DMS153 treated with DMSO at 0.1 percent for 48 hours (cell line): ENCODE data around the gene SHISA9.

Source experiments
- DNase-seq: peaks from one replicate; lab custom pipeline; 2025; ENCODE audit not compliant: unreplicated experiment; lab: John Stamatoyannopoulos, UW

SHISA9 gene

DNA sequence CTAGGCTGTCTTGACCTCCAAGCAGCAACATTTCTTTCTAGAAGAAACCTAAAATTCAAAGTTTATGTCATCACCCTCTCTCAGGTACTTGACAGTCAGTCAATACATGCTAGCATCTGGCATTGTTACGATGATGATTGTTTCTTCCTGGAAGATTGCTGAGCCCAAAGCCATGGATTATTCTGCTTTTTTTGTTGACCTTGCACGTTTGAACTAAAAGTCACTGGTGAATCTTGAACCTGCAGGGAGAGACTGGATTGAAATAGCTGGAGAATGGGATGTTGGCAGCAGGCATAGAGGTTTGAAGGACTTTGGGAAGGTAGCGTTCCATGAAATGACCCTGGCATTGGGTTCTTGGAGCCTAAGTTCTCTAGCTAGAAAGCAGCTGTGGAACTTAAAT is 42.9 kb downstream of the SHISA9 start:
- DNase-seq: no peak

DNA sequence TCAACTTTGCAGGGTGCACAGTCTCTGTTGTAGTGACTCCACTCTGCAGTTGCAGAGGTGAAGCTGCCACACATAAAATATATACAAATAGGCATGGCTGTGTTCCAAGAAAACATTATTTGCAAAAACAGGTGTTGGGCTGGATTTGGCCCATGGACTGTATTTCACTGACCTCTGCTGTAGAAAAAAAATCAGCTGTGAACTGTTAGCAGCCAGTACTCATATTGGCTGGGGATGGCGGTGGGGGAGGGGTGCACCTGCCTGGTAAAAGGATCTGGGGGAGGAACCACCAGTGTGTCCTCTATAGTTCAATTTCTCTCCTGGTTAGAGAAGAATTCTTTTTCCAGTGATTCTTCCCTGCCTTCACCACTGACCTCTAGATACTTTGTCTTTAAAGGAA is 50.0 kb downstream of the SHISA9 start:
- no peak for DNase-seq

DNA sequence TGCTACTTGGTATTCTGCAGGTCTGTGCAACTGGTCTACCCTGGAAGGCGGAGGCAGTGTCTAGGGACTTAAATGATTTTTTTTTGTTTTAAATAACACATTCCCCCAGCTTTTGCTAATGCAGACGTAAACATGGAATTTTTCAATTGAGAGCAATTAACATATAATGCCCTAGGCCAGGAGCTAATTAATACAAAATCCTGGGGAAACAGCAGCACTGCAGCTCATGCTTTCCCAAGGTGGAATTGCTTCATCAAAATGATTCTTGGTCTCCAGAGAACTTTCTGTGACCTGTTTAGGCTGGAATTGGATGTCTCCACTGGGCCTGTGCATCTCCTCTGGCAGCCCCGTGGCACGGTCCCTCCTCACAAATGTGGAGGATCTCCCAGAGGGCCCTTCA is 50.6 kb downstream of the SHISA9 start:
- DNase-seq: no peak

DNA sequence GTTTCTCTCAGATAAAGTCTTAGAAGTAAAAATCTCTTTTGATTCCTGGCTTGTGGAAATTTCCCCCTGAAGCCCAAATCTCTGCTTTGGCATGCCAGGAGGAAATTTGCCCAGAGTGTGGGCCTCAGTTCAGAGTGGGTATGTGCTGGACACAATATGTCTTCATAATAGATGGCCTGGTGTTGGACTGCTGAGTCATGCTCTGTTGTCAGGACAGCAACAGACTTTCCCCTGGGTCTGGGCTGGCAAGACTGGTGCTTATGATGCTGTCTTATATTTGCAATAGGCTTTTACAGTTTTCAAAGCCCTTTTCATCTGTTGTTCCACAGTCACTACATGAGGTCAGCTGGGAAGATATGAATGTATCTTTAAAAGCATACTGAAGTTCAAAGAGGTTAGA is 57.0 kb downstream of the SHISA9 start:
- no peak for DNase-seq

DNA sequence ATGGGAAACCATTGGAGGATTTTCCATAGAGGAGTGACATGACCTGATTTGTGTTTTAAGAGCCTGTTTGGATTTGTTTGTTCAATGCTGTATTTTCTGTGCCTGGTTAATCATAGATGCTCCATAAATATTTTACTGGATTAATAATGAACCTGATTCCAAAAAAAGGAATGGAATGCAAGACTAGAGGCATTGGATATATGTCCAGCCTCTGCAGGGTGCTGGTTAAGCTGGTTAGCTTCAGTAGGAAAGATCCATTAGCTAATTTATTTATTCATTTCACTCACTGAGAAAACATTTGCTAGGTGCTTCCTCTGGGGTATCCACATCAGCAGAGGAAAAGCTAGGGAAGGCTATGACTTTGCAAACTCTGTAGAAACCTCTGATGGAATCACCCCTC is 57.7 kb downstream of the SHISA9 start:
- no peak for DNase-seq

DNA sequence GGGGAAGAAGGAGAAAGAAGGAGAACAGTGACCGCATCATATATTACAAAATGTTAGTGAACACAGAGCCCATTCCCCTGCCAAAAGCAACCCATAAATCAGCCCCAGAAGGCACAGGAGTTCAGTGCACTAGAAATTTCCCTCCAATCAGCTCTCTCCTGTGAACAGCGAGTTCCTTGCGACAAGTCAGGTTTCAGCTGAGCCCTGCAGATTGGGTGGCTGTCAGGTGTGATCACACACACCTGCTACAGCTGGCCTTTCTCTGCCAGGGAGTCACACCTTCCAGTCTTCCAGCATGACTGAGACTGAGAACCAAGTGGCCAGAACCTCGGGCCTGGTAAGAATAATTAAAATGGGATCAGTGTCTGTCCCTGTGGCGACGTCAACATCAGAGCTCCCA is 60.2 kb downstream of the SHISA9 start:
- no peak for DNase-seq

DNA sequence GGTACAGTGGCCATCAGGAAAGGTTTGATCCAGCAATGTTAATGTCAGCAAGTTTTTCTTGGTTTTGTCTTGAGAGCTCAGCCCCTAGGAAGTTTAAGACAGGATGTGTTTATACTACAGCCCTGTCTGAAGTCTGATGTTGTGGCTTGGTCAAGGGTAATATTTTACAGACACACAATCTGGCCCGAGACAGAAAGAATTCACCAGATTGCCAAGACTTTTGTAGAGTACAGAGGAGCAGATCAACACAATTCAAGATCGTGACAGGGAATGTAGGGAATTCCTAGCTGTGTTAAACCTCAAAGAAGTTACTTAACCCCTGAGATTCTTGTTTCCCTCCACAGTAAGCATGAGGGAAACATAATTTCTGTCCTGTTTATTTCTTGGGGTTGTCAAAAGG is 63.1 kb downstream of the SHISA9 start:
- DNase-seq: no peak

DNA sequence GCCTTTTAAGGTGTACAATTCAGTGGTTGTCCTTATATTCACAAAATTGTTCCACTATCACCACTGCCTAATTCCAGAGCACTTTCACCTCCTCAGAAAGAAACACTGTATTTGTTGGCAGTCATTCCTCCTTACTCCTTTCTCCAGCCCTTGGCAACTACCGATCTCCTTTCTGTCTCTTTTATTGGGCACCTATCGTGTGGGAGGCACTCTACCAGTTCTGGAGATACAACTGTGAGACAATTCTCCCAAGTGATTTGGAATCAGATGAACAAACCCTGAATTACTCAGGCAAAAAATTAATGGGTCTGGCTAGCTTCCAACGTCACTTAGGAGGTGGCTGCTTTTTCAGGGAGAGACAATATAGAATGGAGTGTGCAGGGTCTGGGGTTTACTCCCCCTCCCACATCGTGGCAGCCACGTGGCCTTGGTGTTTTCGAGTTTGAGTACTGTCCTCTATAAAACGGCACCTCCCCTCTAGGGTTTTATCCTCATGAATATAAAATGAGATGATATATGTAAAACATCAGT is 63.9 kb downstream of the SHISA9 start:
- no peak for DNase-seq

DNA sequence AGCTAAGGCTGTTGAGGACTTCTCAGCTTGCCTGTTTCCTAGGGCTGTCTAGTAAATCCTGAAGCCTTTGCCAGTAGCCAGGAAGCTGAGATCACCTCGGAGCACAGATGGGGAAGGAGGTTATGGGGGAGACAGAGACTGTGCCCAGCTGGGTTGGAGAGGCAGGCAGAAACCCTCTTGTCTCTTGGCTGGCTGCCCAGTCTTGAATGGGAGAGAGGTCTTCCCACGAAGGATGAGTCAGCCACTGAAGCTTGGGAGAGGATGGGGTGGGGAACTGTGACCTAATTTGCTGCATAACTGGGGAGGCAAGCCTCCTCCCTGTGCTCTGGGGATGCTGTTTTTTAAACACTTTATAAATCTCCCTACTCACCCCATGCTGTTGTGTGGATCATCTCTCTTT is 69.8 kb downstream of the SHISA9 start:
- DNase-seq: peak; percentile 69

DNA sequence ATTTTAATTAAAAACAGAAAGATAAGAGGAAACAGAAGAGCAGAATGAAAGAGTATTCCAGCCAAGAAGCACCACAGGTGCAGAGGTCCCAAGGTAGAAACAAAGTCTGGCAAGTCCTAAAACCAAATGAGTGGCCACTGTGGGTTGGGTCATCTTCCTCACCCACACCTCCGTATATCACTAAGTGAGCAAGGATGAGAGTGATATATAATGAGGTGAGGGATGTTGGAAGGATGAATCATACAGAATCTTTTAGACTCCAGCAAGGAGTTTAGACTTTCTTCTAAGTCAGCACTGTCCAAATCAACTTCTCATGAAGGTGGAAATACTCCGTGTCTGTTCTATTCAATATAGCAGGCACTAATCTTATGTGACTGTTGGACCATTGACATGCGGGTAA is 70.8 kb downstream of the SHISA9 start:
- DNase-seq: no peak

DNA sequence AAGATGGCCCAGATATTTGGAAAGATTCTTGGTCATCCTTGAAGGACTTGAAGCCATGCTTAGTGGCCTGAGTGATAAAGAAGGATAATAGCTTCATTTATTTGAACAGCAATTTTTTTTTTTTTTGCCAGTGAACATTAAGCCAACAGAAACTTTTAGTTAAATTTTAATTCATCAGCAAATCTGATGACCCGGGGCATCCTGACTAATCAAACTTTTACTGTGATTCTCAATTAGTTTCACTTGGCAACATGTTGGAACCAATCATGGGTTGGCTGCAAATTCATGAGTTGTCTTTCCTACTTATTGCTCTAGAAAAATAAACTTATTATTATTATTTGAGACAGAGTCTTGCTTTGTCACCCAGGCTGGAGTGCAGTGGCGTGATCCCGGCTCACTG is 74.4 kb downstream of the SHISA9 start:
- no peak for DNase-seq

DNA sequence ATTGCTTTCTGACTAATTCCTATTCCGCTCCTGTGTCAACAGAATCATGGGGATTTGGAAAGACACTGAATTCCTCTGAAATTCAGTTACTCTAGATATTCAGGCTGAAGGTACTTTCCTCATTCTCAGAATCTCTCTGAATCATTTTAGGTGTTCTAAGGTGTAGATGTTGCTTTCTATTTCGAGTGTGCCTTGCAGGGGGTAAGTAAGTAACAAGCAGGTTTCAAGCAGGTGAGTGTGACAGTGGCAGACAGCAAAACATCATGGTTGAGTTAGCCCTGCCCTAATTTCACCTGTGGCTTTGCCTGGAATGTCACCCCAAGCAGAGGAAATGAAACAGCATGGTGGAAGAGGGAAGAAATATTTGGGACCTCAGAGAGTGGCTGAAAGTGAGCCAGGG is 75.1 kb downstream of the SHISA9 start:
- DNase-seq: no peak

DNA sequence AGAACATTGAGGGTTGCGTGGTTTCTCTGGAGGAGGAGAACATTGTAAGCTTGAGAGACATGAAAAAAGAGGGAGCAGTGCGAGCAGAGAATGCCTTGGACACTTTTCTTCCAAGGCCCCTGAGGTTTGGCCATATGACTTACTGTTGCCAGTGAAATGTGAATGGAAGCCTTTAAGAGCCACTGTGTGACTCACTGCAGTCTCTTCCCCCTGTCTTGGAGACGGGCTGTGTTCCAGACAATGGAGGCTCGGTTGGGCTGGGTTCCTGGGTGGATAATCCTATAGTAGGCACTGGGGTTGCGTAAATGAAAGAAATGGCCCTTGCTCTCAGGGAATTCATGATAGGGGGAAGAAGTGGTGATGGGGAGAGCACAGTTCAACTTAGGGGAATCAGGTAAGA is 75.5 kb downstream of the SHISA9 start:
- DNase-seq: no peak

DNA sequence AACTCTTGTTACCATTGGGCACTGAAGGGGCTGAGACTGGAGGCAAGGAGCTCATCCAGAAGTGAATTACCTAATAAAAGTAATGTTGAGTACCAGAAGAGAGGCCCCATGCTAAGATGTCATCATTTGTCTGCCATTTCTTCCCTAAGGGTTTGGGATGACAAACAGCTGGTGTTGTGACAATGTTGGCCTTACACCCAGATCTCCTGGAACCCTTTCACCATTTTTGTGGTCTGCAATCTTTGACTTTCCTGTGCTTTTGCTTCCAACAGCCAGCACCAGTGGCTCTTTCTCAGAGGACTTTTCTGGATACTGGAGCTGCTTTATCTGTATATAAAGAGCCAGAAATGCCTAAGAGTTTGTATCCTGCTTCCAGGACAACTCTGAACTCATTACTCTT is 84.1 kb downstream of the SHISA9 start:
- no peak for DNase-seq

DNA sequence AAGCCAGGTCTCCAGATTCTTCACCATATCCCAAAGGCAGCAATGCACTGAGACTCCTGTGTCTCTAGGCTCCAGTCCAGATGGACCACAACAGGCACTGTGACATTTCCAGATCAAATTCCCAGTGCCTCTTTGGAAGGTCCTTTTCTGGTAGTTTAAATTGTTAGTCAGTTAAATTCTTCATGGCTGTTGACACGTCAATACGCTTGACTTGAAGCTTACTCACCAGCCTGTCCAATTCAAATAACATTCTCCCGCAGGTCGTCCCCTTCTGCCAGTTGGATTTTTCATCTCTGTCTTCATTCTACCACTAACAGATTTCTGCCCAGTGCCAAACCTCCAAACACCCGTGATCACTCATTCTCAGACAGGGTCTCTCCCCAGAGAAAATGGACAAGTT is 86.7 kb downstream of the SHISA9 start:
- DNase-seq: no peak

DNA sequence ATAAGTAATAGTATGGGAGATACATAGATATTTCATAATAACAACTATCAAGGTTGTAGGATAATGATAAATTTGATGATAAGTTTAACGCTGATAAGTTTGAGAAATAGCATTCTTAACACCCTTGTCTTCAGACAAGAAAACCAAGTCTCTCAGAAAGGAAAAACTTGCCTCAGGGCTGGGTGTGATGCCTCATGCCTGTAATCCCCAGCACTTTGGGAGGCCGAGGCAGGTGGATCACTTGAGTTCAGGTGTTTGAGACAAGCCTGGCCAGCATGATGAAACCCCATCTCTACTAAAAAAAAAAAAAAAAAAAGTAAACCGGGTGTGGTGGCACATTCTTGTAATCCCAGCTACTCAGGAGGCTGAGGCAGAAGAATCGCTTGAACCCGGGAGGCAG is 90.7 kb downstream of the SHISA9 start:
- no peak for DNase-seq

DNA sequence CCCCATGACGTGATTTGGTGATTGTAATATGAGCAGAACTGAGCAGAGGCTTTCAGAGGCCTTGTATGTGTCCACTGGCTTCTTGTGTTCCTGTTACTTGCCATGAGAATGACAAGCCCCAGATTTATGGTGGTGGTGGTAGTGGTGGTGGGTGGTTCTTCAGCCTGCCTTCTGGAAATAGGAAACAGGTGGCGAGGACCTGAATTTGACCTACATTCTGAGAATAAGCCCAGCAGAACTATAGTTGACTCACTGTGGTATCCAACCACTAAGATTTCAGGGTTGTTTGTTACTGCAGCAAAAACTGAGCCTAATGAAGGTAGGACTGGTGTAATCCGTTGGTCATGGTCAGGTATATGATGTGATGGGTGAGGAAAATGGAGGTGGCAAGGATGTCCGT is 93.0 kb downstream of the SHISA9 start:
- no peak for DNase-seq

DNA sequence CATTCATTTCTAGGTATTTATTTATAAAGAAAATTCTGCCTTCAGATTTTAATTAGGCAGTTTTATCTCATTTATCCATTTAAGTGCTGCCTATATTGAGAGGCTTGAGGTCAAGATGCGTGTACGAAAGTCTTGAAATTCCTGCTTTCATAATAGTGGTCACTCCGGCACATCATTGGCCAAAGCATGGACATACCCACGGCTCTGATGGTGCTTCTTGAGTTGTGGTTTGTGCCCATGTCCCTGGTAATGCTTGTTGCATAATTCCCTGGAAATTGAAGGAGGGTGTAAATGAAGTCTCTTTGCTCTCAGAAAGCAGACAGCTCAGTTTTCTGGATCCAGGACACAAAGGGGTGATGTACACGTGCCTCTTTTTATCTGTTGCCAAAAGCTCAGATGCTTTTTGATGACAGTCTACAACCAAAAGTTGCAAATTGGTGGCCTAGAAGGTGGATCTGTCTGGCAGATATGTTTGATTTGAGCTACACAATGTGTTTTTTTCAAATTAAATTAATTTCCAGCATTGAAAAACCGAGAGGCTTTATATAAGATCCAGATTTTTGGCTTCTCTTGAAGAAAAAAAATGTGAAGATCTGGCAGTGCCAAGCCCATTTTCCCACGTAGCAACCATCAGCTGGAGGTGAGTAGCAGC is 94.4 kb downstream of the SHISA9 start:
- DNase-seq: no peak

DNA sequence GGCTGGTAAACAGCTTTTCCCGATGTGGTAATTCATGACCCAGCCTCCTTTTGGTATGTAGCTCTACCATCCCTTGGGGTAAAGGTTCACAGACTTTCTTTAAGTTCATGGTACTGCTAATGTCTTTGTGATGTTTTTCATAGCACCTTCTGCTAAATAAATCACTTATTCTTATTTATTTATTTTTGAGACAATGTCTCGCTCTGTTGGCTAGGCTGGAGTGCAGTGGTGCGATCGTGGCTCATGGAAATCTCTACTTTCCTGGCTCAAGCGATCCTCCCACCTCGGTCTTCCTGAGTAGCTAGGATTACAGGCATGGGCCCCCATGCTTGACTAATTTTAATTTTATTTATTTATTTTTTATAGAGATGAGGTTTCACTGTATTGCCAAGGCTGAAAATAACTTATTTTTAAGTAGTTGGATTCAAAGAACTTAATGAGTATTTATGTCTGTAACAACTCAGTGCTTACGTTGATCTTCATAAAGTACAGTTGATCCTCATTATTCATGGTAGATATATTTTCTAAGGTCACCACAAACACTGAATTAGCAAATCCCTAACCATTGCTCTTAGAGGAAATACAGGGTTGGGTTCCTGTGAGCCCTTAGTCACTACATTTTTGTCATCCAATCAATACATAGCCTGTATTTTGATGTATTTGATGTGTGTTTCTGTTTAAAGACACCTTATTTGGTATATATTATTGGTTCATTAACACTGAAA is 97.1 kb downstream of the SHISA9 start:
- no peak for DNase-seq

DNA sequence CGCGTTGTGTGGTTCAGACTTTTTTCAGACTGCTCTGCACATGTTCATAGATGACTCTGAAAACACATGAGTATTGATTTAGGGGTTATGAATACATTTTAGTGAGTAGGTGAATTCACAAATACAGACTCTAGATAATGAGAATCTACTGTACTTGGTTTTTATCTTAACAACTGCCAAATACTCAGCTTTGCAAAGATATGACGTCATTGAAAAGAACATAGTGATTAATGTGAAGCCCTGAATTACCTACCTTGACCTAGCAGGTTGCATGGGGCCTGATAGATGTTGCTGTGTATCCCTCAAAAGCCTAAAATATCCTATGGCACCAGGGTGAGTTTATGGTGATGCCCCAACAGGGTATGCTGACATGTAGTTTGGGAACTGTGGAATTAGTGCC is 98.0 kb downstream of the SHISA9 start:
- no peak for DNase-seq

DNA sequence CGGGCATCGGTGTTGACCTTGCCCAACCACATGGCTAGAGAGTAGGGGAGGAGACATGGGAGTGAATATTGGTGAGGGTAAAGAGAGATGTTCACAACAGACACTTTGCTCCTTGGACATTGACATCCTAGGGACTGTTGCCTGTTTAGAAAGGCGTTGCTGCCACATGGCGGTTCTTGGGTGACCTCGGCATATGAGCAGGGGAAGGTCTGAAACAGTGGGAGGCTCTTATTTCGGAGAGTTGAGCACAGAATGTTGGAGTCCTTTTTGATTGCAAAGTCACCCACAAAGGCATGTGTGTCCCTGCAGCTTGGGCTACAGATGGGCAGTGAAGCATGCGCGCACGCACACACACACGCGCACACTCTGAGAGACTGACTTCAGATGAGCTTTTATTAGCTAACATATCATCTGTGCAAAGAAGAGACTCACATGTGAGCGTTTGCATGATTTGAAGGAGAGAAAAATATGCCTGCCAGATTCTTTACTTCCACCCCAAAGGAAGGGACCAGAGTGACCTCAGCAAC is 104.4 kb downstream of the SHISA9 start:
- DNase-seq: no peak

DNA sequence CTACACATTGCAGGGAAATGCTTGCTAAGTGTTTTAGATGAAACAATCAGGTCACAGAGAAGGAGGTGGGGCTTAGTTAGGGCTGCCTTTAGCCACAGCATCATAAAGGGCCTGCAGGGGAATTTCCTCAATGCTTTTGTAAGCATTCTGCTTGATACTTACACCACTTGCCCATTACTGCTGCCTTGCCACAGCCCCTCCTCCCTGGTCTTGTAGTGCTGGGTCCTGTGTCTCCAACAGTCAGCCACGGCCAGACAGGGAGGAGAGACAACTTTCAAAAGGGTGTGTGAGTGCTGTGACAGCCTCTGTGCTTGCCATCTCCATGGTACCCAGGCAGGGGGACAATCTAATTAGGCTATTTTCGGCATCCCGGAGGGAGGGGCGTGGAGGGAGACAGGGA is 111.2 kb downstream of the SHISA9 start:
- DNase-seq: no peak

DNA sequence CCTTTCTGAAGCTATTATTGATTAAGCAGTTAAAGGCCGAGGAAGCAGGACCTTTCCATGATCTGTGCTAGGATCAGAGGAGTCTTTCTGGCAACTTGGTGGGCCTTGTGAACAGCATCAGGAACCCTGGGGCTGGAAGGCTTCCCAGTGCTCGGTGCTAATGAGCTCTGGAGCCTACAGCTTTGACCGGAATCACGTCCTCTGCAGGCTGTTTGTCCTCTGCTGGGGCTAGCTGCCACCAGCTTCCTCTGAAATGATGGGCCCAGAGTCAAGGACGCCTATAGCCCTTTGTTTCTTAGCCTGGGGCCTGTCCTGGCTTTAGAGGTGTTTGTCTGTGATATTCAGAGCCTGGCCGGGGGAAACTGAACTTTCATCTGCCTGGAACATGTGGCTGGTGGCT is 111.6 kb downstream of the SHISA9 start:
- no peak for DNase-seq
